DOHH2 (cell line): ENCODE results near the gene SNCG.
"Not testable (repeated sequence)": the region's sequence is repeated elsewhere in the genome, so short reads cannot be mapped to it uniquely, and the experiment has no call there.

ENCODE experiments used
- H3F3A ChIP-seq: fragments of 200-600 bp; sonication (generic), shearing (Covaris generic); 2 replicates; pipeline ENCODE4 v1.6.0; 2016; ENCODE audit warnings: antibody characterized with exemption, mild to moderate bottlenecking; ENCODE audit not compliant: control insufficient read depth, insufficient read depth
- H3K27ac ChIP-seq: fragments of 200-600 bp; sonication (generic); 2 replicates; pipeline ENCODE4 v1.5.1; 2014; ENCODE audit warnings: low read depth, mild to moderate bottlenecking, low read length, moderate library complexity
- H3K27me3 ChIP-seq: fragments of 200-600 bp; sonication (generic); 2 replicates; pipeline ENCODE4 v1.6.1; 2014; ENCODE audit warnings: mild to moderate bottlenecking, low read length, mixed read lengths; ENCODE audit not compliant: control insufficient read depth
- H3K36me3 ChIP-seq: fragments of 200-600 bp; sonication (generic); 2 replicates; pipeline ENCODE4 v1.6.1; 2014; ENCODE audit warnings: mild to moderate bottlenecking, low read length, moderate library complexity, mixed read lengths; ENCODE audit not compliant: control insufficient read depth
- H3K4me1 ChIP-seq: fragments of 200-600 bp; sonication (generic); 2 replicates; pipeline ENCODE4 v1.6.1; 2014; ENCODE audit warnings: mild to moderate bottlenecking, low read length, mixed read lengths; ENCODE audit not compliant: control insufficient read depth
- H3K4me2 ChIP-seq: fragments of 200-600 bp; sonication (generic); 2 replicates; pipeline ENCODE4 v1.6.0; 2014; ENCODE audit warnings: mild to moderate bottlenecking, low read length, moderate library complexity
- H3K4me3 ChIP-seq: fragments of 200-600 bp; sonication (generic); 2 replicates; pipeline ENCODE4 v1.5.1; 2014; ENCODE audit warnings: mild to moderate bottlenecking, low read length, mixed read lengths
- H3K79me2 ChIP-seq: fragments of 200-600 bp; sonication (generic); 2 replicates; pipeline ENCODE4 v1.6.1; 2014; ENCODE audit warnings: mild to moderate bottlenecking, low read length, mixed read lengths; ENCODE audit not compliant: control insufficient read depth
- H3K9me2 ChIP-seq: fragments of 200-600 bp; sonication (generic); replicated peaks from 2 replicates; pipeline ENCODE4 v1.6.1; 2014; ENCODE audit warnings: mild to moderate bottlenecking, low read length, mixed read lengths; ENCODE audit not compliant: control insufficient read depth
- H3K9me3 ChIP-seq: fragments of 200-600 bp; sonication (generic); 2 replicates; pipeline ENCODE4 v1.6.1; 2014; ENCODE audit warnings: antibody characterized with exemption, low read length, mixed read lengths; ENCODE audit not compliant: control insufficient read depth, insufficient read depth
- H4K20me1 ChIP-seq: fragments of 200-600 bp; sonication (generic); 2 replicates; pipeline ENCODE4 v1.6.0; 2014; ENCODE audit warnings: low read depth, mild to moderate bottlenecking, antibody characterized with exemption, low read length, moderate library complexity; ENCODE audit not compliant: control insufficient read depth, insufficient read depth
- EZH2phosphoT487 ChIP-seq: fragments of 200-600 bp; sonication (generic); IDR thresholded peaks from 2 replicates; pipeline ENCODE4 v1.6.1; 2017; ENCODE audit warnings: borderline replicate concordance, mild to moderate bottlenecking, antibody characterized with exemption, low read length, moderate library complexity, mixed read lengths
- TF ChIP-seq, protein P1 (sequence below): fragments of 200-600 bp; sonication (generic); IDR thresholded peaks from one replicate; pipeline ENCODE4 v1.5.1; 2014; ENCODE audit warnings: antibody characterized with exemption, mild to moderate bottlenecking, low read depth, low read length; ENCODE audit not compliant: poor library complexity, severe bottlenecking

SNCG gene

DNA sequence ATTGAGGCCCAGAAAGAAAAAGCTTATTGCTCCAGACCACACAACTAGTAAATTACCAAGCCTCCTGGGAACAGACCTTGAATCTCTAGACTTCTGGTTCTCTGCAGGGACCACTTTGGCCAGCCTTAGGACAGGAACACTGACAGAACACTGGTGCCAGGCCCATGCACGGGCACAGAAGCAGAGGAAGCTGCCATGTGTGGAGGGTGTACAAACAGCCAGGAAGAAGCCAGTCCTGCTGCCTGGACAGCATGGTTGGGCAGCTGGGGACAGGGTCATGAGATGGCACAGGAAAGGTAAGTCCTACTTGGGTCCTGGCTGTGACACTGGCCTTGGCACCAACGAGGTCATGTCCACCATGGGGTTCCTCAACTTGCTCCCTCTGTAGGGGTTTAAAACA is 20.1 kb upstream of the SNCG start:
- no peaks in the 10 kb centered on the region for H3K9me2 ChIP-seq
- no peaks in the 10 kb centered on the region for H3K79me2 ChIP-seq
- no peaks in the 10 kb centered on the region for H3K4me1 ChIP-seq
- no peaks in the 10 kb centered on the region for H3K36me3 ChIP-seq
- H3K27me3 ChIP-seq: 0 out of 2 replicates have a peak, but pooled peaks cover 3% of the 10 kb centered on the region
- H3K27ac ChIP-seq: no peak overlapping the region
- no peak overlapping the region for H3K4me3 ChIP-seq
- H4K20me1 ChIP-seq: no peaks in the 10 kb centered on the region
- no peaks in the 10 kb centered on the region for H3K9me3 ChIP-seq
- H3K4me2 ChIP-seq: no peak overlapping the region
- TF ChIP-seq EZH2phosphoT487: no peak
- TF ChIP-seq, protein P1, sequence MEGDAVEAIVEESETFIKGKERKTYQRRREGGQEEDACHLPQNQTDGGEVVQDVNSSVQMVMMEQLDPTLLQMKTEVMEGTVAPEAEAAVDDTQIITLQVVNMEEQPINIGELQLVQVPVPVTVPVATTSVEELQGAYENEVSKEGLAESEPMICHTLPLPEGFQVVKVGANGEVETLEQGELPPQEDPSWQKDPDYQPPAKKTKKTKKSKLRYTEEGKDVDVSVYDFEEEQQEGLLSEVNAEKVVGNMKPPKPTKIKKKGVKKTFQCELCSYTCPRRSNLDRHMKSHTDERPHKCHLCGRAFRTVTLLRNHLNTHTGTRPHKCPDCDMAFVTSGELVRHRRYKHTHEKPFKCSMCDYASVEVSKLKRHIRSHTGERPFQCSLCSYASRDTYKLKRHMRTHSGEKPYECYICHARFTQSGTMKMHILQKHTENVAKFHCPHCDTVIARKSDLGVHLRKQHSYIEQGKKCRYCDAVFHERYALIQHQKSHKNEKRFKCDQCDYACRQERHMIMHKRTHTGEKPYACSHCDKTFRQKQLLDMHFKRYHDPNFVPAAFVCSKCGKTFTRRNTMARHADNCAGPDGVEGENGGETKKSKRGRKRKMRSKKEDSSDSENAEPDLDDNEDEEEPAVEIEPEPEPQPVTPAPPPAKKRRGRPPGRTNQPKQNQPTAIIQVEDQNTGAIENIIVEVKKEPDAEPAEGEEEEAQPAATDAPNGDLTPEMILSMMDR: no peak
- H3F3A ChIP-seq: no peaks in the 10 kb centered on the region

DNA sequence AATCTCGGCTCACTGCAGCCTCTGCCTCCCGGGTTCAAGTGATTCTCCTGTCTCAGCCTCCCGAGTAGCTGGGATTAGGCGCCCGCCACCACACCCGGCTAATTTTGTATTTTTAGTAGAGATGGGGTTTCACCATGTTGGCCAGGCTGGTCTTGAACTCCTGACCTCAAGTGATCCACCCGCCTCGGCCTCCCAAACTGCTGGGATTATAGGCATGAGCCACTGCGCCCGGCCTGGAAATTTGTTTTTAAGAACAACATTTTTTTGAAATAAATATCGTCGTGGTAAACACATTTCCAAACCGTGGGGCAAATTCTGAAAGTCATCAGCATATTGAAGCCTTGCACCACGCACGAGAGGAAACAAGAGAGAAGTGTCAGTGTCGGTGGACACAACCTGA is 18.3 kb upstream of the SNCG start:
- not testable (repeated sequence) for H3K27ac ChIP-seq, H3K36me3 ChIP-seq, H3K4me1 ChIP-seq, H4K20me1 ChIP-seq, H3K9me2 ChIP-seq, H3K4me2 ChIP-seq, H3K79me2 ChIP-seq, H3K9me3 ChIP-seq, H3F3A ChIP-seq, H3K4me3 ChIP-seq, H3K27me3 ChIP-seq

DNA sequence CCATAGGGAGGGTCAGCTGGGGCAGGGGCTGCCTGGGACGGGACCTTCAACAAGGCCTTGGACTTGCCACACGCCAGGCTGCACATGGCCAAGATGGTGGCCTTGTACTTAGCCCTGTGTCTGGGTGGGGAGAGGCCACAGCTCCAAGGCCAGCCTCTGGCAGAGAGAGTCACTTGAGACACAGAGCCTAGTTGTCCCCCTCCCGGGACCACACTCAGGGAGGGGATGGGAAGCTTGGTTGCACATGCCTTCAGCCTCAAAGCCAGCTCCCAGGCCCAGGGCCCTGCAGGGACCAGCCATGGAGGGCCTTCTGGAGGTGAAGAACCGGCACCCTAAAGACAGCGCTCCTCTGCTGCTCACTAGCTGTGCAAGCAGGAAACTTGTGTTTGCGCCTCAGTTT is 17.7 kb upstream of the SNCG start:
- no peaks in the 10 kb centered on the region for H3K4me1 ChIP-seq
- H4K20me1 ChIP-seq: no peaks in the 10 kb centered on the region
- H3K27me3 ChIP-seq: 0 out of 2 replicates have a peak, but pooled peaks cover 3% of the 10 kb centered on the region
- H3K9me2 ChIP-seq: no peaks in the 10 kb centered on the region
- no peaks in the 10 kb centered on the region for H3K9me3 ChIP-seq
- TF ChIP-seq EZH2phosphoT487: no peak
- TF ChIP-seq, protein P1: no peak
- no peaks in the 10 kb centered on the region for H3K36me3 ChIP-seq
- no peaks in the 10 kb centered on the region for H3F3A ChIP-seq
- H3K4me3 ChIP-seq: no peak overlapping the region
- no peaks in the 10 kb centered on the region for H3K79me2 ChIP-seq
- H3K4me2 ChIP-seq: no peak overlapping the region
- H3K27ac ChIP-seq: no peak overlapping the region

DNA sequence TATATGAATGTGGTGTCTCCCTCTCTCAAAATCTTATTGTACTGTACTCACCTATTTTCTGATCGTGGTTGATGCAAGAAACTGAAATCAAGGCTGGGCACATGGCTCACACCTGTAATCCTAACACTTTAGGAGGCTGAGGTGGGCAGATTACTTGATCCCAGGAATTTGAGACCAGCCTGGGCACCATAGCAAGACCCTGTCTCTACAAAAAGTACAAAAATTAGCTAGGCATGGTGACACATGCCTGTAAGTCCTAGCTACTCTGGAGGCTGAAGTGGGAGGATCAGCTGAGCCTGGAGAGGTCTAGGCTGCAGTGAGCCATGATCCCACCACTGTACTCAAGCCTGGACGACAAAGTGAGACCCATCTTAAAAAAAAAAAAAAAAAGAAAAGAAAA is 17.0 kb upstream of the SNCG start:
- Histone ChIP-seq H3K4me1 (no peaks in the 10 kb centered on the region), H3K27ac (no peak overlapping the region), H3K36me3 (no peaks in the 10 kb centered on the region), H3K9me3 (no peaks in the 10 kb centered on the region), H3K79me2 (no peaks in the 10 kb centered on the region), H3K9me2 (no peaks in the 10 kb centered on the region), H3F3A (no peaks in the 10 kb centered on the region), H3K4me3 (no peak overlapping the region), H4K20me1 (no peaks in the 10 kb centered on the region), H3K4me2 (no peak overlapping the region), H3K27me3 (0 out of 2 replicates have a peak, but pooled peaks cover 3% of the 10 kb centered on the region)
- TF ChIP-seq, protein P1: no peak
- TF ChIP-seq EZH2phosphoT487: no peak
